ENCODE measurements around the gene GLRX3. TPM values are rescaled to one million over a fixed set of nuclear protein-coding genes. Genes with fewer than 3 reads are reported as not detected.

The GLRX3 gene
- total RNA-seq, 1 experiment from 2014 or later = 142 TPM

DNA sequence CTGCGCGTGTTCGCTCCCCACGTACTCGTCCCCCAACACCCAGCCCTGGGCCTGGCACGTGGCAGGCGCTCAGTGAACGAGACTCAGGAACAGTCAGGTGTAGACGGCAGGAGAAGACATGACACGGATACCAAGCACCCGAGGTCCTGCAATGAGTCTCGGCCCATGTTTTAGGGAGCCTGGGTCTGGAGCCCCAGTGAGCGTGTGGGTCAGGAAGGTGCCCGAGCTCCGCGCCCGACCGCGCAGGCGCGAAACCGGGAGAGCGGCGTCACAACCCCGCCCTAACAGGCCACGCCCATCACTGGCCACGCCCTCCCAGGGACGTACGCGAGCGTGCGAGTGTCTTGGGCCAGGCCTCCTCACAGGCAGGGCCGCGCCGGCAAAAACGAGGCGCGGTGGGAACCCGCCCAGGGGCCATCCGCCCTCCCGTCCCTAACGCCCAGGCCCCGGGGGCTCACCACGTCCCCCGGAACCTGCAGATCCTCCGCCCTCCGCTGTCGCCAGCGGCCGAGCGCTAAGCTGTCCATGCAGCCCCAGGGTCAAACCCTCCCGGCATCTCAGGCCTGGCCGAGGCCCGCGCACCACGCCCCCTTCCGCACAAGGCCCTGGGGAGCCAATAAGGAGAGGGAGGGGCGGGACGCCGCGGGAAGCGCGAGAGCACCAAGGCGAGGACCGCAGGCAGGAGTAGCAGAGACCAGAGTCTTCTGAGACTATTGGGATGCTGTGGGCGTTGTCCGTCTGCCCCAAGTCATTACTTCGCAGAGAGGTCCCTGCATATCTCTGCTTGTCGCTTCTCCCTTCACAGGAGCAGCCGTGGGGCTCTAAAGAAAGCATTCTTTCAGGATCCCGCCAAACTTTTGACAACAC lies 25.7 kb upstream of the GLRX3 start, which contains the start of gene C10orf143 (continued):
- TF ChIP-seq GTF2I (CRISPR knock-in tag; conservative IDR thresholded peaks at IDR 0.05) = no peak
- no peak for TF ChIP-seq ZBTB21 (CRISPR knock-in tag; IDR thresholded peaks at IDR 0.05; ENCODE audit: borderline replicate concordance)
- TF ChIP-seq, protein P1, sequence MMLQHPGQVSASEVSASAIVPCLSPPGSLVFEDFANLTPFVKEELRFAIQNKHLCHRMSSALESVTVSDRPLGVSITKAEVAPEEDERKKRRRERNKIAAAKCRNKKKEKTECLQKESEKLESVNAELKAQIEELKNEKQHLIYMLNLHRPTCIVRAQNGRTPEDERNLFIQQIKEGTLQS (CRISPR knock-in tag; conservative IDR thresholded peaks at IDR 0.05) = no peak
- TF ChIP-seq, protein P2, sequence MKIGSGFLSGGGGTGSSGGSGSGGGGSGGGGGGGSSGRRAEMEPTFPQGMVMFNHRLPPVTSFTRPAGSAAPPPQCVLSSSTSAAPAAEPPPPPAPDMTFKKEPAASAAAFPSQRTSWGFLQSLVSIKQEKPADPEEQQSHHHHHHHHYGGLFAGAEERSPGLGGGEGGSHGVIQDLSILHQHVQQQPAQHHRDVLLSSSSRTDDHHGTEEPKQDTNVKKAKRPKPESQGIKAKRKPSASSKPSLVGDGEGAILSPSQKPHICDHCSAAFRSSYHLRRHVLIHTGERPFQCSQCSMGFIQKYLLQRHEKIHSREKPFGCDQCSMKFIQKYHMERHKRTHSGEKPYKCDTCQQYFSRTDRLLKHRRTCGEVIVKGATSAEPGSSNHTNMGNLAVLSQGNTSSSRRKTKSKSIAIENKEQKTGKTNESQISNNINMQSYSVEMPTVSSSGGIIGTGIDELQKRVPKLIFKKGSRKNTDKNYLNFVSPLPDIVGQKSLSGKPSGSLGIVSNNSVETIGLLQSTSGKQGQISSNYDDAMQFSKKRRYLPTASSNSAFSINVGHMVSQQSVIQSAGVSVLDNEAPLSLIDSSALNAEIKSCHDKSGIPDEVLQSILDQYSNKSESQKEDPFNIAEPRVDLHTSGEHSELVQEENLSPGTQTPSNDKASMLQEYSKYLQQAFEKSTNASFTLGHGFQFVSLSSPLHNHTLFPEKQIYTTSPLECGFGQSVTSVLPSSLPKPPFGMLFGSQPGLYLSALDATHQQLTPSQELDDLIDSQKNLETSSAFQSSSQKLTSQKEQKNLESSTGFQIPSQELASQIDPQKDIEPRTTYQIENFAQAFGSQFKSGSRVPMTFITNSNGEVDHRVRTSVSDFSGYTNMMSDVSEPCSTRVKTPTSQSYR (CRISPR knock-in tag; IDR thresholded peaks at IDR 0.05) = peak; percentile 21; the same call in 1 of the 2 replicates
- TF ChIP-seq, protein P3, sequence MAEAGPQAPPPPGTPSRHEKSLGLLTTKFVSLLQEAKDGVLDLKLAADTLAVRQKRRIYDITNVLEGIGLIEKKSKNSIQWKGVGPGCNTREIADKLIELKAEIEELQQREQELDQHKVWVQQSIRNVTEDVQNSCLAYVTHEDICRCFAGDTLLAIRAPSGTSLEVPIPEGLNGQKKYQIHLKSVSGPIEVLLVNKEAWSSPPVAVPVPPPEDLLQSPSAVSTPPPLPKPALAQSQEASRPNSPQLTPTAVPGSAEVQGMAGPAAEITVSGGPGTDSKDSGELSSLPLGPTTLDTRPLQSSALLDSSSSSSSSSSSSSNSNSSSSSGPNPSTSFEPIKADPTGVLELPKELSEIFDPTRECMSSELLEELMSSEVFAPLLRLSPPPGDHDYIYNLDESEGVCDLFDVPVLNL (CRISPR knock-in tag; IDR thresholded peaks at IDR 0.05; ENCODE audit: borderline replicate concordance, low read depth) = no peak
- TF ChIP-seq, protein P4, sequence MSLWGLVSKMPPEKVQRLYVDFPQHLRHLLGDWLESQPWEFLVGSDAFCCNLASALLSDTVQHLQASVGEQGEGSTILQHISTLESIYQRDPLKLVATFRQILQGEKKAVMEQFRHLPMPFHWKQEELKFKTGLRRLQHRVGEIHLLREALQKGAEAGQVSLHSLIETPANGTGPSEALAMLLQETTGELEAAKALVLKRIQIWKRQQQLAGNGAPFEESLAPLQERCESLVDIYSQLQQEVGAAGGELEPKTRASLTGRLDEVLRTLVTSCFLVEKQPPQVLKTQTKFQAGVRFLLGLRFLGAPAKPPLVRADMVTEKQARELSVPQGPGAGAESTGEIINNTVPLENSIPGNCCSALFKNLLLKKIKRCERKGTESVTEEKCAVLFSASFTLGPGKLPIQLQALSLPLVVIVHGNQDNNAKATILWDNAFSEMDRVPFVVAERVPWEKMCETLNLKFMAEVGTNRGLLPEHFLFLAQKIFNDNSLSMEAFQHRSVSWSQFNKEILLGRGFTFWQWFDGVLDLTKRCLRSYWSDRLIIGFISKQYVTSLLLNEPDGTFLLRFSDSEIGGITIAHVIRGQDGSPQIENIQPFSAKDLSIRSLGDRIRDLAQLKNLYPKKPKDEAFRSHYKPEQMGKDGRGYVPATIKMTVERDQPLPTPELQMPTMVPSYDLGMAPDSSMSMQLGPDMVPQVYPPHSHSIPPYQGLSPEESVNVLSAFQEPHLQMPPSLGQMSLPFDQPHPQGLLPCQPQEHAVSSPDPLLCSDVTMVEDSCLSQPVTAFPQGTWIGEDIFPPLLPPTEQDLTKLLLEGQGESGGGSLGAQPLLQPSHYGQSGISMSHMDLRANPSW (CRISPR knock-in tag; conservative IDR thresholded peaks at IDR 0.05; ENCODE audit: low read depth) = 0 out of 2 replicates have a peak, but pooled peaks have one; percentile 80
- TF ChIP-seq, protein P5, sequence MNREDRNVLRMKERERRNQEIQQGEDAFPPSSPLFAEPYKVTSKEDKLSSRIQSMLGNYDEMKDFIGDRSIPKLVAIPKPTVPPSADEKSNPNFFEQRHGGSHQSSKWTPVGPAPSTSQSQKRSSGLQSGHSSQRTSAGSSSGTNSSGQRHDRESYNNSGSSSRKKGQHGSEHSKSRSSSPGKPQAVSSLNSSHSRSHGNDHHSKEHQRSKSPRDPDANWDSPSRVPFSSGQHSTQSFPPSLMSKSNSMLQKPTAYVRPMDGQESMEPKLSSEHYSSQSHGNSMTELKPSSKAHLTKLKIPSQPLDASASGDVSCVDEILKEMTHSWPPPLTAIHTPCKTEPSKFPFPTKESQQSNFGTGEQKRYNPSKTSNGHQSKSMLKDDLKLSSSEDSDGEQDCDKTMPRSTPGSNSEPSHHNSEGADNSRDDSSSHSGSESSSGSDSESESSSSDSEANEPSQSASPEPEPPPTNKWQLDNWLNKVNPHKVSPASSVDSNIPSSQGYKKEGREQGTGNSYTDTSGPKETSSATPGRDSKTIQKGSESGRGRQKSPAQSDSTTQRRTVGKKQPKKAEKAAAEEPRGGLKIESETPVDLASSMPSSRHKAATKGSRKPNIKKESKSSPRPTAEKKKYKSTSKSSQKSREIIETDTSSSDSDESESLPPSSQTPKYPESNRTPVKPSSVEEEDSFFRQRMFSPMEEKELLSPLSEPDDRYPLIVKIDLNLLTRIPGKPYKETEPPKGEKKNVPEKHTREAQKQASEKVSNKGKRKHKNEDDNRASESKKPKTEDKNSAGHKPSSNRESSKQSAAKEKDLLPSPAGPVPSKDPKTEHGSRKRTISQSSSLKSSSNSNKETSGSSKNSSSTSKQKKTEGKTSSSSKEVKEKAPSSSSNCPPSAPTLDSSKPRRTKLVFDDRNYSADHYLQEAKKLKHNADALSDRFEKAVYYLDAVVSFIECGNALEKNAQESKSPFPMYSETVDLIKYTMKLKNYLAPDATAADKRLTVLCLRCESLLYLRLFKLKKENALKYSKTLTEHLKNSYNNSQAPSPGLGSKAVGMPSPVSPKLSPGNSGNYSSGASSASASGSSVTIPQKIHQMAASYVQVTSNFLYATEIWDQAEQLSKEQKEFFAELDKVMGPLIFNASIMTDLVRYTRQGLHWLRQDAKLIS (CRISPR knock-in tag; IDR thresholded peaks at IDR 0.05; ENCODE audit: borderline replicate concordance) = 0 out of 2 replicates have a peak, but pooled peaks have one; percentile 65
- TF ChIP-seq, protein P6, sequence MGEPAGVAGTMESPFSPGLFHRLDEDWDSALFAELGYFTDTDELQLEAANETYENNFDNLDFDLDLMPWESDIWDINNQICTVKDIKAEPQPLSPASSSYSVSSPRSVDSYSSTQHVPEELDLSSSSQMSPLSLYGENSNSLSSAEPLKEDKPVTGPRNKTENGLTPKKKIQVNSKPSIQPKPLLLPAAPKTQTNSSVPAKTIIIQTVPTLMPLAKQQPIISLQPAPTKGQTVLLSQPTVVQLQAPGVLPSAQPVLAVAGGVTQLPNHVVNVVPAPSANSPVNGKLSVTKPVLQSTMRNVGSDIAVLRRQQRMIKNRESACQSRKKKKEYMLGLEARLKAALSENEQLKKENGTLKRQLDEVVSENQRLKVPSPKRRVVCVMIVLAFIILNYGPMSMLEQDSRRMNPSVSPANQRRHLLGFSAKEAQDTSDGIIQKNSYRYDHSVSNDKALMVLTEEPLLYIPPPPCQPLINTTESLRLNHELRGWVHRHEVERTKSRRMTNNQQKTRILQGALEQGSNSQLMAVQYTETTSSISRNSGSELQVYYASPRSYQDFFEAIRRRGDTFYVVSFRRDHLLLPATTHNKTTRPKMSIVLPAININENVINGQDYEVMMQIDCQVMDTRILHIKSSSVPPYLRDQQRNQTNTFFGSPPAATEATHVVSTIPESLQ (CRISPR knock-in tag; IDR thresholded peaks at IDR 0.05) = no peak; the same call in 1 of the 2 replicates
- TF ChIP-seq NFATC4 (CRISPR knock-in tag; IDR thresholded peaks at IDR 0.05) = no peak
- no peak for TF ChIP-seq EMX1 (CRISPR knock-in tag; IDR thresholded peaks at IDR 0.05)
- no peak for TF ChIP-seq ZNF219 (CRISPR knock-in tag; IDR thresholded peaks at IDR 0.05; ENCODE audit: borderline replicate concordance)
- TF ChIP-seq, protein P7, sequence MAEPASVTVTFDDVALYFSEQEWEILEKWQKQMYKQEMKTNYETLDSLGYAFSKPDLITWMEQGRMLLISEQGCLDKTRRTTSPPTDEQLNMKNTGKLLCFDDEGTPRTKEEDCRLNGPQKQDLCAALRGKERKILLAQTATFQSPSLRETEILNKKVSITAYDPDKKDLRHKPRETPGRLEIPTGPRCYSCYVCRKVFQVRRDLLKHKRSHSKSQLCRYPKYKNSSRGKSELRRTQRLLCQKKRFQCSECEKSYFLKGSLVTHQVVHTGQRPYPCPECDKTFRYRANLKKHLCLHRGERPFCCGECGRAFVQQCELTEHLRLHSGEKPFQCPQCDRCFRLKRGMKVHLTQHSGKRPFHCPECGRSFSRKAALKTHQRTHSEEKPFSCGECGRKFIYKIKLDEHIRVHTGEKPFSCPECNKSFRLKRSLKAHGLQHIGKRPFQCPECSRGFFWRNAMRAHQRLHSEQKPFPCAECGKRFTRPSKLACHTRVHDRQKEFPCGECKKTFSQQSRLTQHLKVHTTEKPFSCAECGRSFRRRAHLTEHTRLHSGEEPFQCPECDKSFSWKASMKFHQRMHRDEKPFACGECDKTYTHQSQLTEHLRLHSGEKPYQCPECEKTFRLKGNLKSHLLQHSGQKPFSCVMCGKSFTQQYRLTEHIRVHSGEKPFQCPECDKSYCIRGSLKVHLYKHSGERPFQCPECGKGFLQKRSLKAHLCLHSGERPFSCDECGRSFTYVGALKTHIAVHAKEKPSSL (CRISPR knock-in tag; conservative IDR thresholded peaks at IDR 0.05) = no peak
- TF ChIP-seq ZNF396 (CRISPR knock-in tag; IDR thresholded peaks at IDR 0.05; ENCODE audit: borderline replicate concordance) = no peak
- TF ChIP-seq RORB (CRISPR knock-in tag; IDR thresholded peaks at IDR 0.05) = no peak
- TF ChIP-seq, protein P8, sequence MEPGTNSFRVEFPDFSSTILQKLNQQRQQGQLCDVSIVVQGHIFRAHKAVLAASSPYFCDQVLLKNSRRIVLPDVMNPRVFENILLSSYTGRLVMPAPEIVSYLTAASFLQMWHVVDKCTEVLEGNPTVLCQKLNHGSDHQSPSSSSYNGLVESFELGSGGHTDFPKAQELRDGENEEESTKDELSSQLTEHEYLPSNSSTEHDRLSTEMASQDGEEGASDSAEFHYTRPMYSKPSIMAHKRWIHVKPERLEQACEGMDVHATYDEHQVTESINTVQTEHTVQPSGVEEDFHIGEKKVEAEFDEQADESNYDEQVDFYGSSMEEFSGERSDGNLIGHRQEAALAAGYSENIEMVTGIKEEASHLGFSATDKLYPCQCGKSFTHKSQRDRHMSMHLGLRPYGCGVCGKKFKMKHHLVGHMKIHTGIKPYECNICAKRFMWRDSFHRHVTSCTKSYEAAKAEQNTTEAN (CRISPR knock-in tag; IDR thresholded peaks at IDR 0.05) = 0 out of 2 replicates have a peak, but pooled peaks have one; percentile 64
- TF ChIP-seq TCF7 (CRISPR knock-in tag; IDR thresholded peaks at IDR 0.05; ENCODE audit: low read depth) = no peak
- TF ChIP-seq ZNF121 (CRISPR knock-in tag; IDR thresholded peaks at IDR 0.05) = no peak
- TF ChIP-seq TEAD4 (CRISPR knock-in tag; IDR thresholded peaks at IDR 0.05) = no peak
- TF ChIP-seq ZNF423 (CRISPR knock-in tag; IDR thresholded peaks at IDR 0.05) = no peak
- no peak for TF ChIP-seq ZNF416 (CRISPR knock-in tag; IDR thresholded peaks at IDR 0.05)
- TF ChIP-seq GABPB1 (CRISPR knock-in tag; IDR thresholded peaks at IDR 0.05) = no peak
